Common myeloid progenitor, CD34-positive (primary cell): ENCODE data around the gene CLIC2. TPM values are rescaled to one million over a fixed set of nuclear protein-coding genes. Genes with fewer than 3 reads are reported as not detected.
"Not testable (repeated sequence)": the region's sequence is repeated elsewhere in the genome, so short reads cannot be mapped to it uniquely, and the experiment has no call there.

Source experiments
- CTCF ChIA-PET: fragments of 350-600 bp; sonication (Branson Sonifier 250); formaldehyde crosslinking; loops from one replicate; lab custom pipeline; 2021; ENCODE audit warnings: antibody characterized with exemption; lab: Charles Lee
- POLR2A ChIA-PET: fragments of 350-600 bp; sonication (Branson Sonifier 250); formaldehyde crosslinking; loops from one replicate; lab custom pipeline; 2021; ENCODE audit warnings: antibody characterized with exemption; lab: Charles Lee
- DNase-seq, 3 donors: peaks; one replicate each; pipeline versions ENCODE4 v3.0.0 to v3.0.0-alpha.2; 2013
- H3K27ac ChIP-seq, 2 experiments: 1 replicate in 1 of 2; 2 replicates in 1 of 2; pipeline ENCODE4 v1.7.0; 2013; ENCODE audit warnings: inconsistent platforms in 2 of 2, low read length in 2 of 2, mild to moderate bottlenecking in 2 of 2, low read depth in 1 of 2, moderate library complexity in 1 of 2; ENCODE audit not compliant: severe bottlenecking in 2 of 2, insufficient read depth in 1 of 2, poor library complexity in 1 of 2
- H3K27me3 ChIP-seq, 5 experiments: replicated peaks in 2 of 5; 1 replicate in 3 of 5; 2 replicates in 2 of 5; pipeline versions ENCODE4 v1.6.1 to v1.7.0; 2013; ENCODE audit warnings: low read length in 4 of 5, mild to moderate bottlenecking in 2 of 5, moderate library complexity in 2 of 5, inconsistent platforms in 1 of 5; ENCODE audit not compliant: insufficient read depth in 5 of 5, control insufficient read depth in 4 of 5
- H3K36me3 ChIP-seq, 4 experiments: 1 replicate in 2 of 4; 2 replicates in 2 of 4; pipeline versions ENCODE4 v1.6.1 to v1.7.0; 2013; ENCODE audit warnings: low read length in 3 of 4, control low read depth in 1 of 4, mild to moderate bottlenecking in 1 of 4; ENCODE audit not compliant: control insufficient read depth in 4 of 4, insufficient read depth in 4 of 4
- H3K4me1 ChIP-seq, 4 experiments: 1 replicate in 3 of 4; 2 replicates in 1 of 4; pipeline versions ENCODE4 v1.6.1 to v1.7.1; 2013; ENCODE audit warnings: low read length in 3 of 4, mild to moderate bottlenecking in 3 of 4, control low read depth in 1 of 4, inconsistent platforms in 1 of 4, moderate library complexity in 1 of 4; ENCODE audit not compliant: control insufficient read depth in 4 of 4, insufficient read depth in 4 of 4; ENCODE audit errors: control extremely low read depth in 1 of 4
- H3K4me3 ChIP-seq, 7 experiments: 1 replicate in 4 of 7; 2 replicates in 3 of 7; pipeline versions ENCODE4 v1.5.1 to v1.7.0; 2013; ENCODE audit warnings: mild to moderate bottlenecking in 7 of 7, low read length in 6 of 7, moderate library complexity in 6 of 7, inconsistent platforms in 2 of 7, low read depth in 2 of 7, control low read depth in 1 of 7; ENCODE audit not compliant: insufficient read depth in 4 of 7, control insufficient read depth in 1 of 7; ENCODE audit errors: extremely low read depth in 1 of 7
- H3K9me3 ChIP-seq, 5 experiments: 1 replicate in 4 of 5; 2 replicates in 1 of 5; pipeline versions ENCODE4 v1.6.1 to v1.7.1; 2013; ENCODE audit warnings: low read length in 4 of 5, mild to moderate bottlenecking in 2 of 5, inconsistent platforms in 1 of 5, low read depth in 1 of 5, moderate library complexity in 1 of 5; ENCODE audit not compliant: control insufficient read depth in 4 of 5, insufficient read depth in 2 of 5; ENCODE audit errors: control extremely low read depth in 1 of 5
- WGBS: methylation state at CpG from one replicate; pipeline ENCODE4 v1.1.5; 2013; ENCODE audit not compliant: insufficient coverage; 5-methylcytosine and 5-hydroxymethylcytosine counted together
- polyA plus RNA-seq: library from polyadenylated mRNA; unstranded; fragments of 120-200 nt; gene quantifications from one replicate; pipeline ENCODE4 v1.2.1, GENCODE V29; 2013

CLIC2 gene
- polyA plus RNA-seq, result 32.0 TPM

DNA sequence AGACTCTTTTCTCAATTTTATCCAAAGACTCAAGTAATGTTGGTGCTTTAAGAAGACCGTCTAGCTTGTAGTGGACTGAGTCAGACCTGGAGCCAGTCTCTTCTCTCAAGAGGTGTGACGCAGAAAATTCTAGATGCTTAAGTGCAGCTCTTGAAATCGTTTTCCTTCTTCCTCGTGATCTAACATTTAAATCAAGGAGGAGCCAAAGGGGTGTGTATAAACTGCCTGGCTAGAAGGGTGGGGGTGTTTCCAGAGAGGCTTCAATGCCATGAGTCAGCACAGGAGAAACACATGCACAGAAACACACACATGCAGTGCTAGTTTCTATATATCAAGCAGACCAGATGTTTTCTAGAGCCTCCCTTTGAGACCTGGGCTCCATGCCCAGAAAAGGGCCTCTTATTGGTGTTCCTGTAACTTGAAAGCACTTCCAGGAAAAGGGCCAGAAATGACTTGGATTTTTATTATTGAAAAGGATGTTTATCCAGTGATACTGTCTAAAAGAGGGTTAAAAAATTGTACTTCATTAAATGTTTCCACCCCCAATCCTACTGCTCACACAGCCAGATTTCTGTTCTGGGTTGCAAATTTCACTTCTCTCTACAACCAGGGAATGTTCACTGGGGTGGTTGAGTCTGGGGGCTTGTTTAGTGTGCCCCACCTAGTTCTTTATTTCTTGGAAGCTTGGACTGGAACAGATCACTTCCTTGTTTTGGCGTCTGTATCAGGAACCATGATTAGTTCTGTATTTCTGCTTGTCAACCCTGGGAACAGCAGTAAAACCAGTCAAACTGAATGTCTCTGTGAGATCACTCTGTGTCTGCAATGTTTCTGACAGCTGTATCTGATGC is at the start of gene CLIC2:
Gene CLIC2 (minus strand): TSS at position 129 of the 851 bp plus-strand sequence. CDS start 187 bp downstream, outside the sequence.
- CTCF ChIA-PET, result no interaction called here

DNA sequence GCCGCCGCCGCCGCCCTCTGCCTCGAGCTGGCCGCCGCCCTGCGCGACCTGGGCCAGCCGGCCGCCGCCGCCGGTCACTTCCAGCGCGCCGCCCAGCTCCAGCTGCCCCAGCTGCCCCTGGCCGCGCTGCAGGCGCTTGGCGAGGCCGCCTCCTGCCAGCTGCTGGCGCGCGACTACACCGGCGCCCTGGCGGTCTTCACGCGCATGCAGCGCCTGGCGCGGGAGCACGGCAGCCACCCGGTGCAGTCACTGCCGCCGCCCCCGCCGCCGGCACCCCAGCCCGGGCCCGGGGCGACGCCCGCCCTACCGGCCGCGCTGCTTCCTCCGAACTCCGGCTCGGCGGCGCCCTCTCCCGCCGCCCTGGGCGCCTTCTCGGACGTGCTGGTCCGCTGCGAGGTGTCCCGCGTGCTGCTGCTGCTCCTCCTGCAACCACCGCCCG is 48.1 kb upstream of the CLIC2 start:
- CTCF ChIA-PET, H3K27me3 ChIP-seq, DNase-seq, H3K4me3 ChIP-seq, H3K9me3 ChIP-seq, POLR2A ChIA-PET, H3K4me1 ChIP-seq, H3K36me3 ChIP-seq, H3K27ac ChIP-seq: not testable (repeated sequence)
- WGBS, result no CpG with 5 or more reads among the region's 64 CpGs

More for the DNA sequence above, at the start of gene CLIC2:
- peak; percentile 87 to 97 (median 95) for DNase-seq
- no peaks in the 10 kb centered on the region for H3K36me3 ChIP-seq
- no peaks in the 10 kb centered on the region for H3K9me3 ChIP-seq
- WGBS, result 7% methylated on average over 3 of the region's 5 CpGs
- no peaks in the 10 kb centered on the region for H3K27me3 ChIP-seq
- H3K4me1 ChIP-seq, result peaks cover 0 to 19% (median 1%) of the 10 kb centered on the region in 4 experiments
- peak within 1 kb of the TSS; percentile 69 to 90 for H3K27ac ChIP-seq
- H3K4me3 ChIP-seq, result peak within 1 kb of the TSS in 4 of 7 experiments; percentile 60 to 78 (median 70)
- POLR2A ChIA-PET, result interaction anchor here (0.9 kb wide), 1 partner anchor 119 kb away, joined by 3 read pairs; the partner anchor contains the start of gene VBP1

DNA sequence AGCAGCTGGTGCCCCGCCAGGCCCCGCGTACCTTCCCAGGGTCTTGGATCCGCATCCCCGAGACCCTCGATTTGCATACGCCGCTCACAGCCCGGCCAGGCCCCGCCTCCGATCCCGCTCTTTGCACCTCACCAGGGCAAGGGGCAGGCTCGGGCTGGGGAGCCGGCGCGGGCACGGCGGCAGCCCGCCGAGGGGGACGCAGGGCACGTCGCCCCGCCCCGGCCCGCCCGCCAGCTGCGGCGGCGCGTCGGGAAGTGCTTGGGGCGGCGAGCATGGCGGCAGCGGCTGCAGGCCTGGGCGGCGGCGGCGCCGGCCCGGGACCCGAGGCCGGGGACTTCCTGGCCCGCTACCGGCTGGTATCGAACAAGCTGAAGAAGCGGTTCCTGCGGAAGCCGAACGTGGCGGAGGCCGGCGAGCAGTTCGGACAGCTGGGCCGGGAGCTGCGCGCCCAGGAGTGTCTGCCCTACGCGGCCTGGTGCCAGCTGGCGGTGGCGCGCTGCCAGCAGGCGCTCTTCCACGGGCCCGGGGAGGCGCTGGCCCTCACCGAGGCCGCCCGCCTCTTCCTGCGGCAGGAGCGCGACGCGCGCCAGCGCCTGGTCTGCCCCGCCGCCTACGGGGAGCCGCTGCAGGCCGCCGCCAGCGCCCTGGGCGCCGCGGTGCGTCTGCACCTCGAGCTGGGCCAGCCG is 47.6 kb upstream of the CLIC2 start, which contains the start of gene F8A2:
Gene F8A2 (plus strand): TSS at position 253 of the 686 bp plus-strand sequence. CDS start 20 bp downstream, at position 273.
- H3K27me3 ChIP-seq, H3K4me1 ChIP-seq, DNase-seq, POLR2A ChIA-PET, H3K9me3 ChIP-seq, H3K4me3 ChIP-seq, CTCF ChIA-PET, H3K27ac ChIP-seq, H3K36me3 ChIP-seq: not testable (repeated sequence)
- no CpG with 5 or more reads among the region's 90 CpGs for WGBS

DNA sequence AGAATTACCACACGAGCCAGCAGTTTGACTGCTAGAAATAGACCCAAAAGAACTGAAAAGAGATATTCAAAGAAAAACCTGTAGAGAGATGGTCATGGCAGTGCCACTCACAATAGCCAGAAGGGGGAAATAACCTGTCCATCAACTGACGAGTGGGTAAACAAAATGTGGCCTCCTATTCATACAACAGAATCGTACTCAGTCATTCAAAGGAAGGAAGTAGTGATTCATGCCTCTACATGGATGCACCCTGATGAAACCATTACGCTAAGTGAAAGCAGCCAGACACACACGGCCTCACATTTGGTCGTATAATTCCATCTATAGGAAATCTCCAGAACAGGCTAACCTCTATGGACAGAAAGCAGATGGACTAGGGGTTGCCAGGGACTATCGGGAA is 45.4 kb upstream of the CLIC2 start:
- WGBS, result no CpG with 5 or more reads among the region's 7 CpGs
- H3K9me3 ChIP-seq, CTCF ChIA-PET, H3K4me3 ChIP-seq, H3K36me3 ChIP-seq, H3K27me3 ChIP-seq, H3K4me1 ChIP-seq, POLR2A ChIA-PET, DNase-seq, H3K27ac ChIP-seq: not testable (repeated sequence)

DNA sequence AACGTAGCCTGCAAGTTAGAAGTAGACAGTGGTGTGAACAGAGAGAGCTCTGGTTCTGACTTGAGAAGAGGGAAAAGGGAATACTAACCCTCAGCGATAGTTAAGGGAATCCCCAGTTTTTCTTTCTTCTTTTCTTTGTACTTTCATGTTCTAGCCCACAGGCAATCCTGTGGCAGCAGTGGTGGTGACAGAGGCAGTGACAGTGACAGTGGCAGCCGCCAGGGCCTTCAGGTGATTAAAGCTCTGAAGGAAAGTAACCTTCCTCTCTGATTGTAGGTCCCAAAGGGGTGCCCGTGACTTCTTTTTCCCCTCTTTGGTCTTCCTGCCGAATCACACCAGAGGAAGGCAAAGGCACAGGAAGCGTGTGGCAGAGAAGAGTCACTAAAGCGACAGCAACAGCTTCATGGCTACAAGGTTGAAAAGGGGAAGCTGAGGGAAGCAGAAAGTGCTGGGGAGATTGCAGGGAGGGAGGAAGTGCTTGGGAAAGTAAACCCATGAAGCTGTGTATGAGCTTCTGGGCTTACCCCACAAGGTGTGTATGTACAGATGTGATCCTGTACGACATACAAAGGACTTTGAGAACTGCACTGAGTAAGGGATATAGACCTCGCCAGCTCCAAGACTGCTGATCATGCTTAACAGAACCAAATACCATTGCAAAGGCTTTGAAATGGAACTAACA is 39.5 kb upstream of the CLIC2 start:
- DNase-seq, H3K9me3 ChIP-seq, H3K36me3 ChIP-seq, H3K27me3 ChIP-seq, POLR2A ChIA-PET, H3K27ac ChIP-seq, H3K4me1 ChIP-seq, H3K4me3 ChIP-seq, CTCF ChIA-PET: not testable (repeated sequence)
- WGBS, result no CpG with 5 or more reads among the region's 9 CpGs

DNA sequence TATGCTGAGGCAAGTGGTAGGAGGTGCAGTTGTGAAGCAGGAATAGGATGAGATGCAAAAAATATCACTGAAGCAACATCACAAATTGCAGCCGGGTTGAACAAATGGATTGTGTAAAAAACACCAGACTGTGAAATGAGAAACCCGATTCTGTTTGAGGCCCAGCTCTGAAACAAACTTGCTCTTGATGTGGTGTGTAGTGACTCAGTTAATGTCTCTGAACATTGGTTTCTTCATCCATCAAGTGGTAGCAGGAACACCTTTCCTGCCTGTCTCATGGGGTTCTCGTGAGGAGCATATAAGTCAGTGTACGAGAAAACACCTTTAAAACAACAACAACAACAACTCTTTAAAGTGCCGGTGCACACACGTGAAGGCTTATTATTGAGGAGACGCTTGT is 29.3 kb upstream of the CLIC2 start:
- H3K36me3 ChIP-seq, CTCF ChIA-PET, DNase-seq, H3K27ac ChIP-seq, H3K9me3 ChIP-seq, H3K4me3 ChIP-seq, H3K27me3 ChIP-seq, H3K4me1 ChIP-seq, POLR2A ChIA-PET: not testable (repeated sequence)
- no CpG with 5 or more reads among the region's 7 CpGs for WGBS
